K562 (cell line): ENCODE measurements around the gene PRDX2. TPM values are rescaled to one million over a fixed set of nuclear protein-coding genes. Genes with fewer than 3 reads are reported as not detected.

Experiments
- ADNP ChIP-seq: fragments of 200-800 bp; sonication (Bioruptor generic); IDR thresholded peaks from 2 replicates; pipeline ENCODE4 v1.6.1; 2016; ENCODE audit warnings: missing genetic modification characterization, missing compliant biosample characterization
- CHCHD3 ChIP-seq: fragments of 250-450 bp; sonication (Bioruptor Pico); IDR thresholded peaks from 2 replicates; pipeline ENCODE4 v2.1.2; 2022; ENCODE audit warnings: mild to moderate bottlenecking
- CHD2 ChIP-seq: IDR thresholded peaks from 2 replicates; pipeline ENCODE4 v1.6.1; 2011; ENCODE audit warnings: low read depth, low read length
- CTBP1 ChIP-seq: fragments of 450-650 bp; IDR thresholded peaks from 2 replicates; pipeline ENCODE4 v1.6.1; 2016; ENCODE audit warnings: borderline replicate concordance
- EWSR1 ChIP-seq: fragments of 450-650 bp; IDR thresholded peaks from 2 replicates; pipeline ENCODE4 v1.6.1; 2018; ENCODE audit warnings: borderline replicate concordance, mild to moderate bottlenecking, low read depth, moderate library complexity; ENCODE audit not compliant: partially characterized antibody
- GABPB2 ChIP-seq: fragments of 250-450 bp; sonication (Bioruptor Pico); conservative IDR thresholded peaks from 2 replicates; pipeline ENCODE4 v1.5.1; 2021; ENCODE audit warnings: mild to moderate bottlenecking
- HNRNPH1 ChIP-seq: fragments of 200-400 bp; formaldehyde crosslinking; optimal IDR thresholded peaks from 2 replicates; pipeline ENCODE3; 2017; ENCODE audit warnings: low read depth, mild to moderate bottlenecking, low read length, moderate library complexity
- STAG1 ChIP-seq: sonication (generic); formaldehyde crosslinking; IDR thresholded peaks from 2 replicates; pipeline ENCODE4 v1.5.0; 2020; ENCODE audit warnings: missing genetic modification reagents, borderline replicate concordance
- SUPT5H ChIP-seq: fragments of 450-650 bp; IDR thresholded peaks from 2 replicates; pipeline ENCODE4 v1.6.1; 2016
- TAF7 ChIP-seq: fragments of 450-650 bp; IDR thresholded peaks from 2 replicates; pipeline ENCODE4 v1.6.1; 2016; ENCODE audit warnings: missing genetic modification characterization, missing compliant biosample characterization
- TCF7 ChIP-seq: sonication (generic); IDR thresholded peaks from 2 replicates; pipeline ENCODE4 v1.6.1; 2016; ENCODE audit warnings: antibody characterized with exemption, borderline replicate concordance
- THRA ChIP-seq: fragments of 450-650 bp; IDR thresholded peaks from 2 replicates; pipeline ENCODE4 v1.6.1; 2017; ENCODE audit warnings: mild to moderate bottlenecking, moderate library complexity
- TOE1 ChIP-seq, 2 experiments: fragments of 450-650 bp in 1 of 2; sonication (generic) in 1 of 2; formaldehyde crosslinking in 1 of 2; IDR thresholded peaks; 2 replicates each; pipeline versions ENCODE4 v1.7.1 to v1.8.0; 2016 to 2022; ENCODE audit warnings: borderline replicate concordance in 2 of 2, mild to moderate bottlenecking in 2 of 2, antibody characterized with exemption in 1 of 2, inconsistent platforms in 1 of 2, low read depth in 1 of 2, missing genetic modification reagents in 1 of 2, moderate library complexity in 1 of 2
- ZBTB7A ChIP-seq: IDR thresholded peaks from 2 replicates; pipeline ENCODE4 v1.6.1; 2011; ENCODE audit warnings: low read depth, mild to moderate bottlenecking, low read length, moderate library complexity, borderline replicate concordance; ENCODE audit not compliant: control insufficient read depth
- ZNF197 ChIP-seq: fragments of 200-800 bp; sonication (Bioruptor generic); IDR thresholded peaks from 2 replicates; pipeline ENCODE4 v1.6.1; 2016; ENCODE audit warnings: low read depth, missing genetic modification characterization, missing compliant biosample characterization
- ZNF24 ChIP-seq: fragments of 450-650 bp; IDR thresholded peaks from 2 replicates; pipeline ENCODE4 v1.6.1; 2016
- ZNF699 ChIP-seq: fragments of 250-450 bp; sonication (Bioruptor Pico); IDR thresholded peaks from 2 replicates; pipeline ENCODE4 v1.8.0; 2021; ENCODE audit warnings: mild to moderate bottlenecking, moderate library complexity; ENCODE audit not compliant: insufficient replicate concordance
- polyA plus RNA-seq, 8 experiments: library from polyadenylated mRNA; depleted of rRNA in 4 of 8; stranded (reverse) in 5 of 8; unstranded in 3 of 8; fragments of >200 nt; fragmentation: Nextera tagmentation in 2 of 8; fragmentation: Illumina TruSeq in 1 of 8; extraction: Ambion mirVana in 2 of 8; extraction: Trizol in 1 of 8; gene quantifications; 2 replicates each; pipeline versions ENCODE4 v1.2.1 to v1.2.3, GENCODE V29; 2011 to 2014; ENCODE audit warnings: inconsistent platforms in 1 of 8, missing spikeins in 1 of 8
- total RNA-seq, 7 experiments: library from RNA; depleted of rRNA in 6 of 7; stranded (reverse); fragments of >200 nt in 6 of 7; fragmentation: Illumina TruSeq in 2 of 7; extraction: Trizol in 2 of 7; gene quantifications; 2 replicates each; pipeline versions ENCODE4 v1.2.1 to v1.2.3, GENCODE V29; 2011 to 2021; ENCODE audit warnings: low replicate concordance in 1 of 7
- TF ChIP-seq, protein P1 (sequence below): fragments of 250-450 bp; sonication (Bioruptor Pico); IDR thresholded peaks from 2 replicates; pipeline ENCODE4 v1.8.0; 2022; ENCODE audit warnings: inconsistent platforms, mild to moderate bottlenecking, moderate library complexity, borderline replicate concordance
- TF ChIP-seq, protein P2 (sequence below): sonication (generic); formaldehyde crosslinking; IDR thresholded peaks from 2 replicates; pipeline ENCODE4 v1.8.0; 2022; ENCODE audit warnings: mild to moderate bottlenecking, missing genetic modification reagents, borderline replicate concordance
- TF ChIP-seq, protein P3 (sequence below): sonication (generic); formaldehyde crosslinking; IDR thresholded peaks from 2 replicates; pipeline ENCODE4 v1.8.0; 2022; ENCODE audit warnings: mild to moderate bottlenecking, low read depth, missing genetic modification reagents

PRDX2 gene
- total and polyA plus RNA-seq, 9 of the 15 experiments (the other 6 are each of a cell fraction or from before 2014, with no cell fraction given), result 206 to 1,183 (median 415) TPM

GRCh38 chr19:12782424-12783290 lies 18.9 kb downstream of the PRDX2 start (continued):
- TF ChIP-seq, protein P1, sequence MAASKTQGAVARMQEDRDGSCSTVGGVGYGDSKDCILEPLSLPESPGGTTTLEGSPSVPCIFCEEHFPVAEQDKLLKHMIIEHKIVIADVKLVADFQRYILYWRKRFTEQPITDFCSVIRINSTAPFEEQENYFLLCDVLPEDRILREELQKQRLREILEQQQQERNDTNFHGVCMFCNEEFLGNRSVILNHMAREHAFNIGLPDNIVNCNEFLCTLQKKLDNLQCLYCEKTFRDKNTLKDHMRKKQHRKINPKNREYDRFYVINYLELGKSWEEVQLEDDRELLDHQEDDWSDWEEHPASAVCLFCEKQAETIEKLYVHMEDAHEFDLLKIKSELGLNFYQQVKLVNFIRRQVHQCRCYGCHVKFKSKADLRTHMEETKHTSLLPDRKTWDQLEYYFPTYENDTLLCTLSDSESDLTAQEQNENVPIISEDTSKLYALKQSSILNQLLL, result no peak
- TF ChIP-seq TOE1 (IDR thresholded peaks at IDR 0.05; ENCODE audit: borderline replicate concordance) (peak; percentile 66; the same call in 1 of the 2 replicates), TOE1 (CRISPR knock-in tag; IDR thresholded peaks at IDR 0.05; ENCODE audit: borderline replicate concordance, low read depth) (no peak), CTBP1 (peak; percentile 96), SUPT5H (peak; percentile 35), STAG1 (CRISPR knock-in tag) (no peak), EWSR1 (no peak), ADNP (no peak), TAF7 (no peak), GABPB2 (CRISPR knock-in tag) (no peak), ZBTB7A (peak; percentile 97), ZNF24 (0 out of 2 replicates have a peak, but pooled peaks have one; percentile 21), CHCHD3 (CRISPR knock-in tag) (no peak), TCF7 (no peak), HNRNPH1 (no peak), ZNF699 (CRISPR knock-in tag) (no peak), CHD2 (peak; percentile 38; the same call in 1 of the 2 replicates), THRA (no peak), ZNF197 (CRISPR knock-in tag) (no peak)
- TF ChIP-seq, protein P2, sequence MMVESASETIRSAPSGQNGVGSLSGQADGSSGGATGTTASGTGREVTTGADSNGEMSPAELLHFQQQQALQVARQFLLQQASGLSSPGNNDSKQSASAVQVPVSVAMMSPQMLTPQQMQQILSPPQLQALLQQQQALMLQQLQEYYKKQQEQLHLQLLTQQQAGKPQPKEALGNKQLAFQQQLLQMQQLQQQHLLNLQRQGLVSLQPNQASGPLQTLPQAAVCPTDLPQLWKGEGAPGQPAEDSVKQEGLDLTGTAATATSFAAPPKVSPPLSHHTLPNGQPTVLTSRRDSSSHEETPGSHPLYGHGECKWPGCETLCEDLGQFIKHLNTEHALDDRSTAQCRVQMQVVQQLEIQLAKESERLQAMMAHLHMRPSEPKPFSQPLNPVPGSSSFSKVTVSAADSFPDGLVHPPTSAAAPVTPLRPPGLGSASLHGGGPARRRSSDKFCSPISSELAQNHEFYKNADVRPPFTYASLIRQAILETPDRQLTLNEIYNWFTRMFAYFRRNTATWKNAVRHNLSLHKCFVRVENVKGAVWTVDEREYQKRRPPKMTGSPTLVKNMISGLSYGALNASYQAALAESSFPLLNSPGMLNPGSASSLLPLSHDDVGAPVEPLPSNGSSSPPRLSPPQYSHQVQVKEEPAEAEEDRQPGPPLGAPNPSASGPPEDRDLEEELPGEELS (CRISPR knock-in tag), result no peak
- TF ChIP-seq, protein P3, sequence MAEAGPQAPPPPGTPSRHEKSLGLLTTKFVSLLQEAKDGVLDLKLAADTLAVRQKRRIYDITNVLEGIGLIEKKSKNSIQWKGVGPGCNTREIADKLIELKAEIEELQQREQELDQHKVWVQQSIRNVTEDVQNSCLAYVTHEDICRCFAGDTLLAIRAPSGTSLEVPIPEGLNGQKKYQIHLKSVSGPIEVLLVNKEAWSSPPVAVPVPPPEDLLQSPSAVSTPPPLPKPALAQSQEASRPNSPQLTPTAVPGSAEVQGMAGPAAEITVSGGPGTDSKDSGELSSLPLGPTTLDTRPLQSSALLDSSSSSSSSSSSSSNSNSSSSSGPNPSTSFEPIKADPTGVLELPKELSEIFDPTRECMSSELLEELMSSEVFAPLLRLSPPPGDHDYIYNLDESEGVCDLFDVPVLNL (CRISPR knock-in tag), result no peak; the same call in 1 of the 2 replicates
